K562 (cell line): ENCODE measurements around the gene CD4. TPM values are rescaled to one million over a fixed set of nuclear protein-coding genes. Genes with fewer than 3 reads are reported as not detected.

ENCODE experiments used
- ELF2 ChIP-seq: fragments of 250-450 bp; sonication (Bioruptor Pico); IDR thresholded peaks from 2 replicates; pipeline ENCODE4 v1.5.0; 2021; ENCODE audit warnings: mild to moderate bottlenecking
- GABPA ChIP-seq: fragments of 200-800 bp; sonication (Bioruptor generic); conservative IDR thresholded peaks from 2 replicates; pipeline ENCODE4 v1.6.1; 2016; ENCODE audit warnings: low read depth, missing genetic modification characterization, missing compliant biosample characterization
- PURB ChIP-seq: sonication (generic); formaldehyde crosslinking; IDR thresholded peaks from 2 replicates; pipeline ENCODE4 v1.9.0; 2021; ENCODE audit warnings: low read depth, mild to moderate bottlenecking, missing genetic modification reagents
- WHSC1 ChIP-seq: IDR thresholded peaks from one replicate; pipeline ENCODE4 v1.6.1; 2012; ENCODE audit warnings: low read length, control low read depth, inconsistent platforms
- ZBTB7A ChIP-seq: IDR thresholded peaks from 2 replicates; pipeline ENCODE4 v1.6.1; 2011; ENCODE audit warnings: low read depth, mild to moderate bottlenecking, low read length, moderate library complexity, borderline replicate concordance; ENCODE audit not compliant: control insufficient read depth
- ZNF384 ChIP-seq: IDR thresholded peaks from 2 replicates; pipeline ENCODE4 v1.6.1; 2012; ENCODE audit warnings: low read depth, low read length, improper control_type of control experiment
- polyA plus RNA-seq, 8 experiments: library from polyadenylated mRNA; depleted of rRNA in 4 of 8; stranded (reverse) in 5 of 8; unstranded in 3 of 8; fragments of >200 nt; fragmentation: Nextera tagmentation in 2 of 8; fragmentation: Illumina TruSeq in 1 of 8; extraction: Ambion mirVana in 2 of 8; extraction: Trizol in 1 of 8; gene quantifications; 2 replicates each; pipeline versions ENCODE4 v1.2.1 to v1.2.3, GENCODE V29; 2011 to 2014; ENCODE audit warnings: inconsistent platforms in 1 of 8, missing spikeins in 1 of 8
- total RNA-seq, 7 experiments: library from RNA; depleted of rRNA in 6 of 7; stranded (reverse); fragments of >200 nt in 6 of 7; fragmentation: Illumina TruSeq in 2 of 7; extraction: Trizol in 2 of 7; gene quantifications; 2 replicates each; pipeline versions ENCODE4 v1.2.1 to v1.2.3, GENCODE V29; 2011 to 2021; ENCODE audit warnings: low replicate concordance in 1 of 7
- TF ChIP-seq, protein P1 (sequence below): fragments of 250-450 bp; sonication (Bioruptor Pico); IDR thresholded peaks from 2 replicates; pipeline ENCODE4 v1.8.0; 2022; ENCODE audit warnings: moderate library complexity, mild to moderate bottlenecking, inconsistent platforms
- TF ChIP-seq, protein P2 (sequence below), 2 experiments: fragments of 450-650 bp in 1 of 2; sonication (generic) in 1 of 2; formaldehyde crosslinking in 1 of 2; IDR thresholded peaks; 2 replicates each; pipeline versions ENCODE4 v1.7.1 to v1.9.0; 2016 to 2022; ENCODE audit warnings: inconsistent platforms in 1 of 2, mild to moderate bottlenecking in 1 of 2, missing genetic modification reagents in 1 of 2
- TF ChIP-seq, protein P3 (sequence below): IDR thresholded peaks from 2 replicates; pipeline ENCODE4 v1.6.1; 2012; ENCODE audit warnings: low read depth, low read length, improper control_type of control experiment, borderline replicate concordance
- TF ChIP-seq, protein P4 (sequence below), 2 experiments: fragments of 200-800 bp in 1 of 2; sonication (Bioruptor generic) in 1 of 2; sonication (generic) in 1 of 2; formaldehyde crosslinking in 1 of 2; IDR thresholded peaks in 1 of 2; conservative IDR thresholded peaks in 1 of 2; 2 replicates each; pipeline versions ENCODE4 v1.5.0 to v1.6.1; 2016 to 2020; ENCODE audit warnings: missing compliant biosample characterization in 1 of 2, missing genetic modification characterization in 1 of 2, missing genetic modification reagents in 1 of 2

CD4 gene
- total and polyA plus RNA-seq, 9 of the 15 experiments (the other 6 are each of a cell fraction or from before 2014, with no cell fraction given) = 0.06 to 0.27 (median 0.09) TPM; not detected in 5

DNA sequence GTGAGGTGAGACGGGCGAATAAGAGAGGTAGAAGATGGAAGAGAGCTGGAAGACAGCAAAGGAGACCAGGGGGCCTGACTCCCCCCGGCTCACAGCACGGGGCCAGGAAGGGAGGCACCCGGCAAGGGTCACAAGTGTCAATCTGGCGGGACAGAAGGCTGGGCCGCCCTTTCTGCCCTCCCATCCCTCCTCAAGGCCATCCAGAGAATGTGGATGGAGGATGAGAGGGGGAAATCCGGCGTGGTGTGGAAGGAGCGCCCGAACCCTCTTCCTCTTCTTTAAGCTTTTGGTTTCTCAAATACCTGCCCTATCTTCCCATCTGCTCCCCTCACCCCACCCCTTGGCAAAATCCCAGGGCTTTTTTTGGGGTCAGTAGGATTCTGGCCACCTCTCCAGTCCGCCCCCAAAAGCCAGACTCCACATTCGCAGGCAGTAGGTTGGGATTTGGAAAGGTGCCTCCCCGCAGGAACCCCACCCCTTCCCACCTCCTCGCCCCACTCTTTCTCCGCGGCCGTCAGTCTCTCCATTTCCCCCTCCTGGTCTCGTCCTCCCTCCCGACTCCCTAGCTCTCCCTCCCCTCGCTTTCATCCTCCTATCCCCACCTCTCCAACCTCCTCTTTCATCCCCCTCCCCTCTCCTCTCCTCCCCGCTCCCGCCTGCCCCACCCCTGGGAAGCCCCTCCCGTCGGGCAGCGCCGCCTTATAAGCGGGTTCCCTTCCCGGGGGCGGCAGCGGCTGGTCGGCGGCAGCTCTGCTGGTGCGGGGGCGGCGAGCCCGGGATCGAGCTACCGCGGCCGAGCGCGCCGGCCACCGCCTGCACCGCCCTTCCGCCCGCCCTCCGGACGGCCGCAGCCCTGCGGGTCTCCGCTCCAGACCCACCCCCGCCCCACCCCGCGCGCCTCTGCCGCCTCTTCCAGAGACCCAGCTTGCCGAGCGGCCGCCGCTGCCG is 23.4 kb upstream of the CD4 start, which contains the start of gene PTMS (continued):
- peak; percentile 80; the same call in 1 of the 2 replicates for TF ChIP-seq ZBTB7A
- TF ChIP-seq, protein P1, sequence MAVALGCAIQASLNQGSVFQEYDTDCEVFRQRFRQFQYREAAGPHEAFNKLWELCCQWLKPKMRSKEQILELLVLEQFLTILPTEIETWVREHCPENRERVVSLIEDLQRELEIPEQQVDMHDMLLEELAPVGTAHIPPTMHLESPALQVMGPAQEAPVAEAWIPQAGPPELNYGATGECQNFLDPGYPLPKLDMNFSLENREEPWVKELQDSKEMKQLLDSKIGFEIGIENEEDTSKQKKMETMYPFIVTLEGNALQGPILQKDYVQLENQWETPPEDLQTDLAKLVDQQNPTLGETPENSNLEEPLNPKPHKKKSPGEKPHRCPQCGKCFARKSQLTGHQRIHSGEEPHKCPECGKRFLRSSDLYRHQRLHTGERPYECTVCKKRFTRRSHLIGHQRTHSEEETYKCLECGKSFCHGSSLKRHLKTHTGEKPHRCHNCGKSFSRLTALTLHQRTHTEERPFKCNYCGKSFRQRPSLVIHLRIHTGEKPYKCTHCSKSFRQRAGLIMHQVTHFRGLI (CRISPR knock-in tag) = no peak
- TF ChIP-seq ELF2 (CRISPR knock-in tag) = no peak
- TF ChIP-seq, protein P2, sequence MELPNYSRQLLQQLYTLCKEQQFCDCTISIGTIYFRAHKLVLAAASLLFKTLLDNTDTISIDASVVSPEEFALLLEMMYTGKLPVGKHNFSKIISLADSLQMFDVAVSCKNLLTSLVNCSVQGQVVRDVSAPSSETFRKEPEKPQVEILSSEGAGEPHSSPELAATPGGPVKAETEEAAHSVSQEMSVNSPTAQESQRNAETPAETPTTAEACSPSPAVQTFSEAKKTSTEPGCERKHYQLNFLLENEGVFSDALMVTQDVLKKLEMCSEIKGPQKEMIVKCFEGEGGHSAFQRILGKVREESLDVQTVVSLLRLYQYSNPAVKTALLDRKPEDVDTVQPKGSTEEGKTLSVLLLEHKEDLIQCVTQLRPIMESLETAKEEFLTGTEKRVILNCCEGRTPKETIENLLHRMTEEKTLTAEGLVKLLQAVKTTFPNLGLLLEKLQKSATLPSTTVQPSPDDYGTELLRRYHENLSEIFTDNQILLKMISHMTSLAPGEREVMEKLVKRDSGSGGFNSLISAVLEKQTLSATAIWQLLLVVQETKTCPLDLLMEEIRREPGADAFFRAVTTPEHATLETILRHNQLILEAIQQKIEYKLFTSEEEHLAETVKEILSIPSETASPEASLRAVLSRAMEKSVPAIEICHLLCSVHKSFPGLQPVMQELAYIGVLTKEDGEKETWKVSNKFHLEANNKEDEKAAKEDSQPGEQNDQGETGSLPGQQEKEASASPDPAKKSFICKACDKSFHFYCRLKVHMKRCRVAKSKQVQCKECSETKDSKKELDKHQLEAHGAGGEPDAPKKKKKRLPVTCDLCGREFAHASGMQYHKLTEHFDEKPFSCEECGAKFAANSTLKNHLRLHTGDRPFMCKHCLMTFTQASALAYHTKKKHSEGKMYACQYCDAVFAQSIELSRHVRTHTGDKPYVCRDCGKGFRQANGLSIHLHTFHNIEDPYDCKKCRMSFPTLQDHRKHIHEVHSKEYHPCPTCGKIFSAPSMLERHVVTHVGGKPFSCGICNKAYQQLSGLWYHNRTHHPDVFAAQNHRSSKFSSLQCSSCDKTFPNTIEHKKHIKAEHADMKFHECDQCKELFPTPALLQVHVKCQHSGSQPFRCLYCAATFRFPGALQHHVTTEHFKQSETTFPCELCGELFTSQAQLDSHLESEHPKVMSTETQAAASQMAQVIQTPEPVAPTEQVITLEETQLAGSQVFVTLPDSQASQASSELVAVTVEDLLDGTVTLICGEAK (IDR thresholded peaks at IDR 0.05) = 0 out of 2 replicates have a peak, but pooled peaks have one; percentile 17
- TF ChIP-seq, protein P2 (CRISPR knock-in tag; IDR thresholded peaks at IDR 0.05) = no peak
- TF ChIP-seq GABPA (tag) = no peak
- TF ChIP-seq PURB (CRISPR knock-in tag) = no peak
- no peak for TF ChIP-seq WHSC1
- TF ChIP-seq, protein P3, sequence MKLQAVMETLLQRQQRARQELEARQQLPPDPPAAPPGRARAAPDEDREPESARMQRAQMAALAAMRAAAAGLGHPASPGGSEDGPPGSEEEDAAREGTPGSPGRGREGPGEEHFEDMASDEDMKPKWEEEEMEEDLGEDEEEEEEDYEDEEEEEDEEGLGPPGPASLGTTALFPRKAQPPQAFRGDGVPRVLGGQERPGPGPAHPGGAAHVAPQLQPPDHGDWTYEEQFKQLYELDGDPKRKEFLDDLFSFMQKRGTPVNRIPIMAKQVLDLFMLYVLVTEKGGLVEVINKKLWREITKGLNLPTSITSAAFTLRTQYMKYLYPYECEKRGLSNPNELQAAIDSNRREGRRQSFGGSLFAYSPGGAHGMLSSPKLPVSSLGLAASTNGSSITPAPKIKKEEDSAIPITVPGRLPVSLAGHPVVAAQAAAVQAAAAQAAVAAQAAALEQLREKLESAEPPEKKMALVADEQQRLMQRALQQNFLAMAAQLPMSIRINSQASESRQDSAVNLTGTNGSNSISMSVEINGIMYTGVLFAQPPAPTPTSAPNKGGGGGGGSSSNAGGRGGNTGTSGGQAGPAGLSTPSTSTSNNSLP = no peak
- TF ChIP-seq, protein P4, sequence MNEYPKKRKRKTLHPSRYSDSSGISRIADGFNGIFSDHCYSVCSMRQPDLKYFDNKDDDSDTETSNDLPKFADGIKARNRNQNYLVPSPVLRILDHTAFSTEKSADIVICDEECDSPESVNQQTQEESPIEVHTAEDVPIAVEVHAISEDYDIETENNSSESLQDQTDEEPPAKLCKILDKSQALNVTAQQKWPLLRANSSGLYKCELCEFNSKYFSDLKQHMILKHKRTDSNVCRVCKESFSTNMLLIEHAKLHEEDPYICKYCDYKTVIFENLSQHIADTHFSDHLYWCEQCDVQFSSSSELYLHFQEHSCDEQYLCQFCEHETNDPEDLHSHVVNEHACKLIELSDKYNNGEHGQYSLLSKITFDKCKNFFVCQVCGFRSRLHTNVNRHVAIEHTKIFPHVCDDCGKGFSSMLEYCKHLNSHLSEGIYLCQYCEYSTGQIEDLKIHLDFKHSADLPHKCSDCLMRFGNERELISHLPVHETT (CRISPR knock-in tag; conservative IDR thresholded peaks at IDR 0.05 in 1 of 2, IDR thresholded peaks at IDR 0.05 in 1 of 2) = no peak; a peak in 1 of 4 replicates
- no peak for TF ChIP-seq ZNF384
